H9 (cell line): Measurements from ENCODE around the gene CHGA. TPM values are rescaled to one million over a fixed set of nuclear protein-coding genes. Genes with fewer than 3 reads are reported as not detected.

Source experiments
- DNase-seq: peaks from one replicate; pipeline ENCODE4 v3.0.0-alpha.2; 2017
- H2AFZ ChIP-seq: one replicate; pipeline ENCODE4 v1.6.1; 2013; ENCODE audit warnings: mild to moderate bottlenecking, low read length, control low read depth, moderate library complexity
- H2AK5ac ChIP-seq: 2 replicates; pipeline ENCODE4 v1.6.1; 2013; ENCODE audit warnings: low read length, control low read depth, mixed read lengths; ENCODE audit not compliant: insufficient read length
- H2BK120ac ChIP-seq: one replicate; pipeline ENCODE4 v1.6.1; 2013; ENCODE audit warnings: low read depth, mild to moderate bottlenecking, low read length, control low read depth, inconsistent platforms; ENCODE audit not compliant: poor library complexity, severe bottlenecking
- H2BK12ac ChIP-seq: 2 replicates; pipeline ENCODE4 v1.6.1; 2013; ENCODE audit warnings: low read length, control low read depth, mixed read lengths, low read depth; ENCODE audit not compliant: insufficient read length
- H2BK15ac ChIP-seq: 2 replicates; pipeline ENCODE4 v1.6.1; 2013; ENCODE audit warnings: low read depth, low read length, control low read depth
- H2BK20ac ChIP-seq: one replicate; pipeline ENCODE4 v1.6.1; 2013; ENCODE audit warnings: low read depth, mild to moderate bottlenecking, low read length, control low read depth, inconsistent platforms; ENCODE audit not compliant: poor library complexity, severe bottlenecking
- H2BK5ac ChIP-seq: 2 replicates; pipeline ENCODE4 v1.6.1; 2013; ENCODE audit warnings: low read length, control low read depth, mixed read lengths; ENCODE audit not compliant: insufficient read length
- H3K14ac ChIP-seq: 2 replicates; pipeline ENCODE4 v1.6.1; 2013; ENCODE audit warnings: low read length, control low read depth; ENCODE audit not compliant: insufficient read depth
- H3K18ac ChIP-seq: 2 replicates; pipeline ENCODE4 v1.6.1; 2013; ENCODE audit warnings: low read depth, mild to moderate bottlenecking, mixed read lengths, low read length, control low read depth; ENCODE audit not compliant: insufficient read length
- H3K23ac ChIP-seq: 2 replicates; pipeline ENCODE4 v1.6.1; 2013; ENCODE audit warnings: low read length, control low read depth, mixed read lengths, low read depth; ENCODE audit not compliant: insufficient read length
- H3K23me2 ChIP-seq: 2 replicates; pipeline ENCODE4 v1.6.1; 2013; ENCODE audit warnings: low read depth, mild to moderate bottlenecking, mixed read lengths, low read length, control low read depth; ENCODE audit not compliant: insufficient read length, poor library complexity, severe bottlenecking
- H3K27ac ChIP-seq: 2 replicates; pipeline ENCODE4 v1.5.1; 2013; ENCODE audit warnings: low read length, control low read depth, mixed read lengths, low read depth; ENCODE audit not compliant: insufficient read length
- H3K27me3 ChIP-seq: 2 replicates; pipeline ENCODE4 v1.6.1; 2013; ENCODE audit warnings: low read length, control low read depth, inconsistent platforms; ENCODE audit not compliant: insufficient read depth
- H3K4ac ChIP-seq: 2 replicates; pipeline ENCODE4 v1.6.1; 2013; ENCODE audit warnings: low read depth, mild to moderate bottlenecking, control low read depth, inconsistent platforms, low read length, moderate library complexity
- H3K4me1 ChIP-seq: 2 replicates; pipeline ENCODE4 v1.6.1; 2013; ENCODE audit warnings: low read length, control low read depth, inconsistent platforms; ENCODE audit not compliant: insufficient read depth
- H3K4me2 ChIP-seq: 2 replicates; pipeline ENCODE4 v1.6.1; 2013; ENCODE audit warnings: low read length, control low read depth, mixed read lengths; ENCODE audit not compliant: insufficient read length, insufficient read depth
- H3K56ac ChIP-seq: 2 replicates; pipeline ENCODE4 v1.6.1; 2013; ENCODE audit warnings: low read depth, mild to moderate bottlenecking, mixed read lengths, low read length, control low read depth; ENCODE audit not compliant: insufficient read length
- H3K79me1 ChIP-seq: 2 replicates; pipeline ENCODE4 v1.6.1; 2013; ENCODE audit warnings: low read depth, mild to moderate bottlenecking, moderate library complexity, low read length, control low read depth, inconsistent platforms; ENCODE audit not compliant: insufficient read depth, poor library complexity, severe bottlenecking
- H3K79me2 ChIP-seq: 2 replicates; pipeline ENCODE4 v1.6.1; 2013; ENCODE audit warnings: low read length, control low read depth, inconsistent platforms; ENCODE audit not compliant: insufficient read depth
- H3K9ac ChIP-seq: 2 replicates; pipeline ENCODE4 v1.6.1; 2013; ENCODE audit warnings: low read length, control low read depth, mixed read lengths; ENCODE audit not compliant: insufficient read length; ENCODE audit errors: extremely low read depth
- H3K9me3 ChIP-seq: one replicate; pipeline ENCODE4 v1.6.1; 2013; ENCODE audit warnings: low read depth, low read length, inconsistent platforms; ENCODE audit not compliant: control insufficient read depth
- H3T11ph ChIP-seq: one replicate; pipeline ENCODE4 v1.6.1; 2013; ENCODE audit warnings: mild to moderate bottlenecking, low read length, control low read depth, inconsistent platforms
- H4K20me1 ChIP-seq: one replicate; pipeline ENCODE4 v1.6.1; 2013; ENCODE audit not compliant: control insufficient read depth, insufficient read length, insufficient read depth
- H4K5ac ChIP-seq: 2 replicates; pipeline ENCODE4 v1.6.1; 2013; ENCODE audit warnings: low read depth, mild to moderate bottlenecking, mixed read lengths, low read length, control low read depth; ENCODE audit not compliant: insufficient read length
- H4K8ac ChIP-seq: replicated peaks from 2 replicates; pipeline ENCODE4 v1.6.1; 2013; ENCODE audit warnings: low read length, control low read depth, mixed read lengths, low read depth; ENCODE audit not compliant: insufficient read length
- H4K91ac ChIP-seq: 2 replicates; pipeline ENCODE4 v1.6.1; 2013; ENCODE audit warnings: low read depth, mild to moderate bottlenecking, moderate library complexity, mixed read lengths, low read length, control low read depth; ENCODE audit not compliant: insufficient read length
- H3K27ac Mint-ChIP-seq, 3 experiments: 2 replicates in 2 of 3; 3 replicates in 1 of 3; pipeline ENCODE4 v1.8.0; 2020 to 2021; ENCODE audit warnings: mixed read lengths in 3 of 3, mild to moderate bottlenecking in 1 of 3, moderate library complexity in 1 of 3
- H3K27me3 Mint-ChIP-seq: 2 replicates; pipeline ENCODE4 v1.8.0; 2021; ENCODE audit warnings: low read depth, mild to moderate bottlenecking, moderate library complexity, mixed read lengths
- H3K36me3 Mint-ChIP-seq, 3 experiments: 2 replicates in 2 of 3; 3 replicates in 1 of 3; pipeline ENCODE4 v1.8.0; 2020 to 2021; ENCODE audit warnings: low read depth in 3 of 3, mixed read lengths in 3 of 3; ENCODE audit not compliant: insufficient read depth in 1 of 3
- H3K4me1 Mint-ChIP-seq, 2 experiments: 2 replicates each; pipeline ENCODE4 v1.8.0; 2020; ENCODE audit warnings: mixed read lengths in 2 of 2
- H3K4me3 Mint-ChIP-seq, 2 experiments: 2 replicates in 1 of 2; 3 replicates in 1 of 2; pipeline ENCODE4 v1.8.0; 2020 to 2021; ENCODE audit warnings: mild to moderate bottlenecking in 2 of 2, mixed read lengths in 2 of 2, moderate library complexity in 1 of 2
- H3K9me3 Mint-ChIP-seq, 2 experiments: 2 replicates in 1 of 2; 3 replicates in 1 of 2; pipeline ENCODE4 v1.8.0; 2020; ENCODE audit warnings: mild to moderate bottlenecking in 2 of 2, mixed read lengths in 2 of 2, moderate library complexity in 1 of 2
- WGBS: extraction: QIAGEN DNeasy Blood & Tissue Kit; methylation state at CpG from one replicate; pipeline ENCODE4 v1.1.7; 2013; ENCODE audit warnings: missing lambda C conversion rate, low lambda C conversion rate, mixed read lengths; ENCODE audit not compliant: insufficient read length; ENCODE audit errors: extremely low coverage; 5-methylcytosine and 5-hydroxymethylcytosine counted together
- total RNA-seq: library from RNA; stranded (reverse); gene quantifications from 2 replicates; pipeline ENCODE4 v1.2.1, GENCODE V29; 2021
- TF ChIP-seq, protein P1 (sequence below): fragments of 200-600 bp; sonication (generic); conservative IDR thresholded peaks from 3 replicates; pipeline ENCODE4 v1.8.0; 2021; ENCODE audit warnings: antibody characterized with exemption, mild to moderate bottlenecking

CHGA gene
- total RNA-seq, 1 experiment from 2014 or later: 6.7 TPM

- Histone ChIP-seq H3K79me1 (no peaks in the 10 kb centered on the region), H3K27me3 (no peaks in the 10 kb centered on the region), H2BK5ac (no peak overlapping the region), H2BK20ac (no peak overlapping the region), H3K4me2 (no peak overlapping the region), H3K18ac (no peak overlapping the region), H2BK15ac (no peak overlapping the region), H3K4ac (no peak overlapping the region), H3K4me1 (no peaks in the 10 kb centered on the region), H3T11ph (no peak overlapping the region), H4K5ac (no peak overlapping the region), H3K27ac (no peak overlapping the region), H3K9me3 (no peaks in the 10 kb centered on the region), H2BK12ac (no peak overlapping the region), H4K8ac (no peak overlapping the region), H3K9ac (no peak overlapping the region), H3K23ac (no peak overlapping the region), H4K20me1 (no peaks in the 10 kb centered on the region), H3K23me2 (no peaks in the 10 kb centered on the region), H2BK120ac (no peak overlapping the region), H2AFZ (no peak overlapping the region), H3K56ac (no peak overlapping the region), H3K79me2 (no peaks in the 10 kb centered on the region), H4K91ac (no peak overlapping the region), H2AK5ac (no peak overlapping the region), H3K14ac (no peak overlapping the region)
- Mint-ChIP-seq H3K27ac (no peak overlapping the region), H3K36me3 (peaks cover 17 to 37% (median 35%) of the 10 kb centered on the region in 3 experiments), H3K4me3 (no peak overlapping the region), H3K27me3 (no peaks in the 10 kb centered on the region), H3K9me3 (no peaks in the 10 kb centered on the region; a peak in 1 of 5 replicates), H3K4me1 (peaks cover 9% of the 10 kb centered on the region in 2 experiments)
- TF ChIP-seq, protein P1, sequence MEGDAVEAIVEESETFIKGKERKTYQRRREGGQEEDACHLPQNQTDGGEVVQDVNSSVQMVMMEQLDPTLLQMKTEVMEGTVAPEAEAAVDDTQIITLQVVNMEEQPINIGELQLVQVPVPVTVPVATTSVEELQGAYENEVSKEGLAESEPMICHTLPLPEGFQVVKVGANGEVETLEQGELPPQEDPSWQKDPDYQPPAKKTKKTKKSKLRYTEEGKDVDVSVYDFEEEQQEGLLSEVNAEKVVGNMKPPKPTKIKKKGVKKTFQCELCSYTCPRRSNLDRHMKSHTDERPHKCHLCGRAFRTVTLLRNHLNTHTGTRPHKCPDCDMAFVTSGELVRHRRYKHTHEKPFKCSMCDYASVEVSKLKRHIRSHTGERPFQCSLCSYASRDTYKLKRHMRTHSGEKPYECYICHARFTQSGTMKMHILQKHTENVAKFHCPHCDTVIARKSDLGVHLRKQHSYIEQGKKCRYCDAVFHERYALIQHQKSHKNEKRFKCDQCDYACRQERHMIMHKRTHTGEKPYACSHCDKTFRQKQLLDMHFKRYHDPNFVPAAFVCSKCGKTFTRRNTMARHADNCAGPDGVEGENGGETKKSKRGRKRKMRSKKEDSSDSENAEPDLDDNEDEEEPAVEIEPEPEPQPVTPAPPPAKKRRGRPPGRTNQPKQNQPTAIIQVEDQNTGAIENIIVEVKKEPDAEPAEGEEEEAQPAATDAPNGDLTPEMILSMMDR: no peak
- WGBS: no CpG with 5 or more reads among the region's 7 CpGs
- no peak for DNase-seq
Observed at GRCh38 chr14:92951261-92951660, 28.3 kb downstream of the CHGA start.
